ENCODE data around the gene TELO2. TPM values are rescaled to one million over a fixed set of nuclear protein-coding genes. Genes with fewer than 3 reads are reported as not detected.

Gene TELO2
- total RNA-seq, 2 experiments from 2014 or later, result 29.7 to 30.8 TPM

DNA sequence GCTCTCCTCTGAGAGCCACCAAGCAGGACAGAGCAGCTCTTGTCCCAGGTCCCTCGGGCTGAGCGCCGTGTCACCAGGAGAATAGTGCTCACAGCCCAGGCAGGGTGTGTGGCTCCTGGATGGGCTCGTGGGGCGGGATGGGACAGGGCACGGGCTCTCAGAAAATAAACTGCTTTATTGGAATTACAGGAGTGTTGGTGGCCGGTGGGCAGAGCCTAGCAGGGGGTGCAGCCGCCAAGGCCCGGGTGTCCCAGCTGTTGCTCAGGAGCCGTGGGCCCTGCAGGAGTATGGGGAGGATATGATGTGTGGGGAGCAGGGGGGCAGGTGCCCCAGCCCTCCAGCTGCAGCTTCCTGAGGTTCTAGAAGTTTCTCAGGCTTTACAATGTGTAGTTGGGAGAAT, 17.1 kb downstream of the TELO2 start:
- Mint-ChIP-seq H3K9me3 (peaks cover 2% of the 10 kb centered on the region), H3K27ac (no peak overlapping the region), H3K4me1 (ENCODE audit: low read depth) (no peaks in the 10 kb centered on the region), H3K27me3 (no peaks in the 10 kb centered on the region), H3K4me3 (no peak overlapping the region), H3K36me3 (ENCODE audit: low read depth) (peaks cover 13% of the 10 kb centered on the region)
- DNase-seq (no peak), ATAC-seq (ENCODE audit: poor library complexity) (no peak)
- POLR2A ChIA-PET, result no interaction called here
- H3K36me3 ChIP-seq (ENCODE audit: insufficient read depth, low read length), result peaks cover 14% of the 10 kb centered on the region
- no peaks in the 10 kb centered on the region for H3K27me3 ChIP-seq (ENCODE audit: control insufficient read depth in 1 of 2, insufficient read depth in 2 of 2, low read length in 2 of 2)
- TF ChIP-seq, protein P1, sequence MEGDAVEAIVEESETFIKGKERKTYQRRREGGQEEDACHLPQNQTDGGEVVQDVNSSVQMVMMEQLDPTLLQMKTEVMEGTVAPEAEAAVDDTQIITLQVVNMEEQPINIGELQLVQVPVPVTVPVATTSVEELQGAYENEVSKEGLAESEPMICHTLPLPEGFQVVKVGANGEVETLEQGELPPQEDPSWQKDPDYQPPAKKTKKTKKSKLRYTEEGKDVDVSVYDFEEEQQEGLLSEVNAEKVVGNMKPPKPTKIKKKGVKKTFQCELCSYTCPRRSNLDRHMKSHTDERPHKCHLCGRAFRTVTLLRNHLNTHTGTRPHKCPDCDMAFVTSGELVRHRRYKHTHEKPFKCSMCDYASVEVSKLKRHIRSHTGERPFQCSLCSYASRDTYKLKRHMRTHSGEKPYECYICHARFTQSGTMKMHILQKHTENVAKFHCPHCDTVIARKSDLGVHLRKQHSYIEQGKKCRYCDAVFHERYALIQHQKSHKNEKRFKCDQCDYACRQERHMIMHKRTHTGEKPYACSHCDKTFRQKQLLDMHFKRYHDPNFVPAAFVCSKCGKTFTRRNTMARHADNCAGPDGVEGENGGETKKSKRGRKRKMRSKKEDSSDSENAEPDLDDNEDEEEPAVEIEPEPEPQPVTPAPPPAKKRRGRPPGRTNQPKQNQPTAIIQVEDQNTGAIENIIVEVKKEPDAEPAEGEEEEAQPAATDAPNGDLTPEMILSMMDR (IDR thresholded peaks at IDR 0.05), result no peak
- no peak overlapping the region for H3K4me3 ChIP-seq (ENCODE audit: low read length)
- no peaks in the 10 kb centered on the region for H3K4me1 ChIP-seq (ENCODE audit: insufficient read depth, low read length)
- peaks cover 0 to 11% of the 10 kb centered on the region in 2 experiments for H3K9me3 ChIP-seq (ENCODE audit: control insufficient read depth in 1 of 2, insufficient read depth in 1 of 2, low read length in 2 of 2)
- CTCF ChIA-PET, result no interaction called here
- intact Hi-C loops (cut with DNase I, micrococcal nuclease), result no loop called here
- no peak overlapping the region for H3K27ac ChIP-seq (ENCODE audit: low read depth in 1 of 2, low read length in 2 of 2)

DNA sequence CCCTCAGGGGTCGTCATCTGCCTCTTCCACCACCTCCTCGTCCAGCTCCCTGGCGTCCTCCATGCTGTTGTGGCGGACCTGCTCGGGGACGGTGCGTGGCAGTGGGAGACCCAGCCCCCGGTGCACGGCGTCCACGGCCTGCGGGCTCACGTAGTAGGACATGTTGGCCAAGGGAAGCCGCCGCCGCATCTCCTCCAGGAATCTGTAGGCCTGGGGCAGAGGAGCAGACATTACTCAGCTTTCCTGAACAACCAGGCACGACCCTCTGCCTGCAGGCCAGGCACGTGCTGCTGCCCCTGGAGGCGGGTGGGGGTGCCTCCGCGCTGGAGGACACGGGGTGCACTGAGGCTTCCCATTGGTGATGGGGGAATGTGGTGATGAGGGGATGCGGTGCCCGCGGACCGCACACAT, 17.8 kb downstream of the TELO2 start:
- no peak overlapping the region for H3K27ac Mint-ChIP-seq
- Histone ChIP-seq H3K4me3 (ENCODE audit: low read length) (no peak overlapping the region), H3K4me1 (ENCODE audit: insufficient read depth, low read length) (no peaks in the 10 kb centered on the region), H3K27ac (ENCODE audit: low read depth in 1 of 2, low read length in 2 of 2) (no peak overlapping the region), H3K36me3 (ENCODE audit: insufficient read depth, low read length) (peaks cover 14% of the 10 kb centered on the region), H3K27me3 (ENCODE audit: control insufficient read depth in 1 of 2, insufficient read depth in 2 of 2, low read length in 2 of 2) (no peaks in the 10 kb centered on the region), H3K9me3 (ENCODE audit: control insufficient read depth in 1 of 2, insufficient read depth in 1 of 2, low read length in 2 of 2) (peaks cover 0 to 11% of the 10 kb centered on the region in 2 experiments)
- ChIA-PET CTCF (no interaction called here), POLR2A (no interaction called here)
- DNase-seq (no peak), ATAC-seq (ENCODE audit: poor library complexity) (no peak)
- no peaks in the 10 kb centered on the region for H3K27me3 Mint-ChIP-seq
- no peak overlapping the region for H3K4me3 Mint-ChIP-seq
- no peaks in the 10 kb centered on the region for H3K4me1 Mint-ChIP-seq (ENCODE audit: low read depth)
- TF ChIP-seq, protein P1 (IDR thresholded peaks at IDR 0.05), result no peak
- peaks cover 2% of the 10 kb centered on the region for H3K9me3 Mint-ChIP-seq
- intact Hi-C loops (cut with DNase I, micrococcal nuclease), result no loop called here
- H3K36me3 Mint-ChIP-seq (ENCODE audit: low read depth), result peaks cover 13% of the 10 kb centered on the region

DNA sequence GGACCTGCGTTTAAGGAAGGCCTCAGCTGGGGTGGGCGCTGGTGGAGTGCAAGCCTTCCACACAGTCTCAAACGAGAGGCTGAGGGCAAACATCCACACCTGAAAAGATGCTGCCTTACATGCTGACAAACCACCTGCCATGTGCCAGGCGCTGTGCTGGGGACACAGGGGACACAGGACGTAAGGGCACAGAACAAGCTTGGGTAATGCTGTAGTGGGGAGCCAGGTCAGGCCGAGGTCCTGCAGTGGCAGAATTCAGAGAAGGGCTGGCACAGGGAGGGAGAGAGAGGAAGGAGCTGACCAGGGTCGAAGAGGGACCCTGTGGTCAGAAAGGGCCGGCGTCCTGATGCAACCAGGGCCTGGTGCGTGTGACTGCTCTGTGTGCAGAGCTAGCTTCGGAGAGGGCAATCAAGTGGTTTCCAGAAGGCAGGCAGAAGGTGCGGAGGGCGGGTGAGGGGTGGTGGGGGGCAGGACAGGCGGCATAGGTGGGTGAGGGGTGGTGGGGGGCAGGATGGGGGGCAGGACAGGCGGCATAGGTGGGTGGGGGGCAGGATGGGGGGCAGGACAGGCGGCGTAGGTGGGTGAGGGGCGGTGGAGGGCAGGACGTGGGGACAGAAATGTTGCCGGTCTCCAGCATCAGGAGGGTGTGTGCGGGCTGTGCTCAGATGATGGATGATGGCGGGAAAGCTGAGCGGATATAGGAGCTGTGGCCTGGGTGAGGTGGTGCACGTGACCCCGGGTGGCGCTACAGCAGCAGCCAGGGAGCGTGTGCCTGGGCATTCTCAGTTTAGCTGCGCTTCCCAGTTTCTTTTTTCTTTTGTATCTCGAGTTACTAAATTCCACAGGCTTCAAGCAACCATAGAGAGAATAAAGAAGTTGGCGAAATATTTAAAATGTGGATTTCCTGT, 18.8 kb downstream of the TELO2 start:
- H3K27me3 ChIP-seq (ENCODE audit: control insufficient read depth in 1 of 2, insufficient read depth in 2 of 2, low read length in 2 of 2), result no peaks in the 10 kb centered on the region
- peaks cover 2% of the 10 kb centered on the region for H3K9me3 Mint-ChIP-seq
- DNase-seq (no peak), ATAC-seq (ENCODE audit: poor library complexity) (no peak)
- TF ChIP-seq, protein P1 (IDR thresholded peaks at IDR 0.05), result no peak
- H3K4me3 Mint-ChIP-seq, result no peak overlapping the region
- POLR2A ChIA-PET, result no interaction called here
- CTCF ChIA-PET, result no interaction called here
- intact Hi-C loops (cut with DNase I, micrococcal nuclease), result no loop called here
- H3K4me3 ChIP-seq (ENCODE audit: low read length), result no peak overlapping the region
- peaks cover 16% of the 10 kb centered on the region for H3K36me3 Mint-ChIP-seq (ENCODE audit: low read depth)
- H3K4me1 ChIP-seq (ENCODE audit: insufficient read depth, low read length), result no peaks in the 10 kb centered on the region
- no peaks in the 10 kb centered on the region for H3K4me1 Mint-ChIP-seq (ENCODE audit: low read depth)
- H3K27me3 Mint-ChIP-seq, result no peaks in the 10 kb centered on the region
- H3K9me3 ChIP-seq (ENCODE audit: control insufficient read depth in 1 of 2, insufficient read depth in 1 of 2, low read length in 2 of 2), result peaks cover 0 to 11% of the 10 kb centered on the region in 2 experiments
- H3K27ac Mint-ChIP-seq, result no peak overlapping the region
- no peak overlapping the region for H3K27ac ChIP-seq (ENCODE audit: low read depth in 1 of 2, low read length in 2 of 2)
- peaks cover 14% of the 10 kb centered on the region for H3K36me3 ChIP-seq (ENCODE audit: insufficient read depth, low read length)
